ENCODE data around the gene LGMN.
A peak's percentile ranks its signal among the peaks of the same experiment; 100 is the strongest.

The LGMN gene

DNA sequence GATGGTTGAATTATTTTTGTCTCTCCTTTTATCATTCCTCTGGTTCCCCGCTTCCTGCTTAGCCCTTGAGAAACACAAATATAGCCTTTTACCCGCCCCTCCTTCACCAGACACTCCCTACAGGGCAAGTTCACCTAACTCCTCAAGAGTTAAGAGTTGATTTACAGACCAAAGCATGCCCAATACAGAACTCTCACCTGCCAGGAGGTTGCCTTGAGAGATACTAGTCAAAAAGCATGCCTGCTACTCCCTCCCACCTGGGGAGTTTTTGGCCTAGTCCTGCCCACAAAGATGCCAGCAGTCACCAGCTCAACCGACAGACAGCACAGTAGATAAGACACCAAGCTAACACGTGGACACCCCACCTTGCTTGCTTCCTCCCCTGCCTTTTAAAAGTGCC lies 11.2 kb downstream of the LGMN start:
- no peaks in the 10 kb centered on the region for H3K27me3 ChIP-seq (ENCODE audit: control insufficient read depth in 1 of 2, insufficient read depth in 2 of 2, low read length in 2 of 2)
- H3K27ac ChIP-seq (ENCODE audit: low read depth, low read length): no peak overlapping the region
- no peaks in the 10 kb centered on the region for H3K9me3 ChIP-seq (ENCODE audit: low read length)
- H3K4me1 ChIP-seq (ENCODE audit: insufficient read depth, low read length): peaks cover 8% of the 10 kb centered on the region
- no peak overlapping the region for H3K4me3 ChIP-seq (ENCODE audit: low read depth in 1 of 2, low read length in 2 of 2)
- no peak overlapping the region for H3K9ac ChIP-seq (ENCODE audit: low read length)
- H3K36me3 ChIP-seq (ENCODE audit: insufficient read depth, low read length): peaks cover 13% of the 10 kb centered on the region

DNA sequence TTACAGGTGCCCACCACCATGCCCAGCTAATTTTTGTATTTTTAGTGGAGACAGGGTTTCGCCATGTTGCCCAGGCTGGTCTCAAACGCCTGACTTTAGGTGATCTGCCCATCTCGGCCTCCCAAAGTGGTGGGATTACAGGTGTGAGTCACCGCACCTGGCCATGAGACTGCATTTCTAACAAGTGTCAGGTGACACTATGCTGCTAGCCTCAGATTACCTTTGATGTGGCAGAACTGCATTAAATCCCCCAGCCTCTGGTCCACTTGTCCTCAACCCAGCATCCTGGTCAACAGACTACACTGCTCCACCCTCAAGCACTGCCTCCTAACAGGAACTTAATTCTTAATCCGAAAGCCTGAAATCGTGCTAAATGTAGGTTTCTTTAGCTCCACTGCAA lies 13.1 kb downstream of the LGMN start:
- no peak overlapping the region for H3K27ac ChIP-seq (ENCODE audit: low read depth, low read length)
- H3K4me1 ChIP-seq (ENCODE audit: insufficient read depth, low read length): peaks cover 8% of the 10 kb centered on the region
- no peak overlapping the region for H3K4me3 ChIP-seq (ENCODE audit: low read depth in 1 of 2, low read length in 2 of 2)
- H3K9me3 ChIP-seq (ENCODE audit: low read length): no peaks in the 10 kb centered on the region
- H3K9ac ChIP-seq (ENCODE audit: low read length): no peak overlapping the region
- no peaks in the 10 kb centered on the region for H3K27me3 ChIP-seq (ENCODE audit: control insufficient read depth in 1 of 2, insufficient read depth in 2 of 2, low read length in 2 of 2)
- peaks cover 25% of the 10 kb centered on the region for H3K36me3 ChIP-seq (ENCODE audit: insufficient read depth, low read length)

DNA sequence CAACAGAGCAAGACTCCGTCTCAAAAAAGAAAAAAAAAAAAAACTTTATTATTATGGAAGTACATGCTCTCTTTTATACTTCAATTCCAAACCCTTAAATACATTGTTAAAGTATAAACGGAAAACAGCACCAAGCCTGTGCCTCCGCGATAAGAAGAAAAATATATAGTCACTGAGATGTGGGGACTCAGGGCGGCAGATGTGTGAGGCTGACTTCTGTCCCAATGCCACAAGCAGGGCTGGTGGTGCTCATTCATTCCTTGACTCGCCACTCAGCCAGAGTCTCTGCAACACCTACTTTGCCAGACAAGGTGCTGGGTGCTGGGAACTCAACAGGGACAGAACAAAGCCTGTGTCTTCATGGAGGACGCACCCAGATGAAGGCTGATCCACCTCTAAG lies 13.8 kb downstream of the LGMN start:
- H3K4me1 ChIP-seq (ENCODE audit: insufficient read depth, low read length): peaks cover 8% of the 10 kb centered on the region
- peaks cover 32% of the 10 kb centered on the region for H3K36me3 ChIP-seq (ENCODE audit: insufficient read depth, low read length)
- no peak overlapping the region for H3K4me3 ChIP-seq (ENCODE audit: low read depth in 1 of 2, low read length in 2 of 2)
- no peaks in the 10 kb centered on the region for H3K9me3 ChIP-seq (ENCODE audit: low read length)
- H3K27me3 ChIP-seq (ENCODE audit: control insufficient read depth in 1 of 2, insufficient read depth in 2 of 2, low read length in 2 of 2): no peaks in the 10 kb centered on the region
- H3K27ac ChIP-seq (ENCODE audit: low read depth, low read length): no peak overlapping the region
- no peak overlapping the region for H3K9ac ChIP-seq (ENCODE audit: low read length)

- Histone ChIP-seq H3K4me1 (ENCODE audit: insufficient read depth, low read length) (peaks cover 11% of the 10 kb centered on the region), H3K4me3 (ENCODE audit: low read depth in 1 of 2, low read length in 2 of 2) (no peak overlapping the region), H3K36me3 (ENCODE audit: insufficient read depth, low read length) (peaks cover 35% of the 10 kb centered on the region), H3K9ac (ENCODE audit: low read length) (no peak overlapping the region), H3K9me3 (ENCODE audit: low read length) (no peaks in the 10 kb centered on the region), H3K27ac (ENCODE audit: low read depth, low read length) (no peak overlapping the region), H3K27me3 (ENCODE audit: control insufficient read depth in 1 of 2, insufficient read depth in 2 of 2, low read length in 2 of 2) (no peaks in the 10 kb centered on the region)
These were observed 15.4 kb downstream of the LGMN start for GRCh38 chr14:92733007-92733406.

DNA sequence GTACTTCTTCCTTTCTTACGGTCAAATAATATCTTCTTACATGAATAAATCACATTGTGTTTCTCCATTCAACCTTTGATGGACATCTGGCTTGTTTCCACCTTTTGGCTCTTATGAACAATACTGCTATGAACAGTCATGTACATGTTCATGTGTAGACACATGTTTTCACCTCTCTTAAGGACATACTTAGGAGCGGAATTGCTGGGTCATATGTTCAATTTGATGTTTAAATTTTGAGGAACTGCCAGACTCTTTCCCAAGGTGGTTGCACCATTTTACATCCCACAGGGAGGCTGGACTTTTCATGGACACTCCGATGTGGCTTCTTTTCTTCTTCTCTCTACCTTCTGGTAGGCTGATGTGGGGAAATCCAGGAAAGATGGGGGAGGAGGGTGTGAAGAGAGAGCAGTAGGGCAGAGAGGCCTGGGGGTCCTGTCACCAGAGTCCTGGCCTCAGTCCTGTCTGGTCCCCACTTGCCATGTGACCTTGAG lies 16.8 kb downstream of the LGMN start:
- Histone ChIP-seq H3K4me3 (ENCODE audit: low read depth in 1 of 2, low read length in 2 of 2) (no peak overlapping the region), H3K9me3 (ENCODE audit: low read length) (no peaks in the 10 kb centered on the region), H3K9ac (ENCODE audit: low read length) (no peak overlapping the region), H3K4me1 (ENCODE audit: insufficient read depth, low read length) (peaks cover 6% of the 10 kb centered on the region), H3K27me3 (ENCODE audit: control insufficient read depth in 1 of 2, insufficient read depth in 2 of 2, low read length in 2 of 2) (no peaks in the 10 kb centered on the region), H3K36me3 (ENCODE audit: insufficient read depth, low read length) (peaks cover 35% of the 10 kb centered on the region), H3K27ac (ENCODE audit: low read depth, low read length) (no peak overlapping the region)

- Histone ChIP-seq H3K9me3 (ENCODE audit: low read length) (no peaks in the 10 kb centered on the region), H3K9ac (ENCODE audit: low read length) (no peak overlapping the region), H3K27ac (ENCODE audit: low read depth, low read length) (no peak overlapping the region), H3K27me3 (ENCODE audit: control insufficient read depth in 1 of 2, insufficient read depth in 2 of 2, low read length in 2 of 2) (no peaks in the 10 kb centered on the region), H3K4me1 (ENCODE audit: insufficient read depth, low read length) (peaks cover 18% of the 10 kb centered on the region), H3K36me3 (ENCODE audit: insufficient read depth, low read length) (peaks cover 32% of the 10 kb centered on the region), H3K4me3 (ENCODE audit: low read depth in 1 of 2, low read length in 2 of 2) (no peak overlapping the region)
These were observed 18.6 kb downstream of the LGMN start for GRCh38 chr14:92729634-92730358.

GRCh38 chr14:92728759-92729364 lies 19.6 kb downstream of the LGMN start:
- Histone ChIP-seq H3K27me3 (ENCODE audit: control insufficient read depth in 1 of 2, insufficient read depth in 2 of 2, low read length in 2 of 2) (no peaks in the 10 kb centered on the region), H3K4me1 (ENCODE audit: insufficient read depth, low read length) (peaks cover 26% of the 10 kb centered on the region), H3K9ac (ENCODE audit: low read length) (no peak overlapping the region), H3K9me3 (ENCODE audit: low read length) (no peaks in the 10 kb centered on the region), H3K4me3 (ENCODE audit: low read depth in 1 of 2, low read length in 2 of 2) (no peak overlapping the region), H3K36me3 (ENCODE audit: insufficient read depth, low read length) (peaks cover 30% of the 10 kb centered on the region), H3K27ac (ENCODE audit: low read depth, low read length) (no peak overlapping the region)

DNA sequence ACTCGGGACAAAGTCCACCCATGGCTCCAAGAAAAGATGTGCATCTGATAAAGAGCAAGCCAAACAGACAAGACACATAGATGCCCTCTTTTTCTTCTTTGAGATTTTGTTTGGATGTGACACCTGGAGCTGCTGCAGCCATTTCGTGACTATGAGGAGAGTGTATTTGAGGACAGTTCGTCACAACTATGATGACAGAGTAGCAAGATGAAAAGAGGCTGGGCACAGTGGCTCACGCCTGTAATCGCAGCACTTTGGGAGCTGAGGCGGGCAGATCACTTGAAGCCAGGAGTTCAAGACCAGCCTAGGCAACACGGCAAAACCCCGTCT lies 21.5 kb downstream of the LGMN start:
- H3K4me3 ChIP-seq (ENCODE audit: low read depth in 1 of 2, low read length in 2 of 2): no peak overlapping the region
- no peaks in the 10 kb centered on the region for H3K27me3 ChIP-seq (ENCODE audit: control insufficient read depth in 1 of 2, insufficient read depth in 2 of 2, low read length in 2 of 2)
- H3K4me1 ChIP-seq (ENCODE audit: insufficient read depth, low read length): peaks cover 26% of the 10 kb centered on the region
- no peak overlapping the region for H3K9ac ChIP-seq (ENCODE audit: low read length)
- peaks cover 22% of the 10 kb centered on the region for H3K36me3 ChIP-seq (ENCODE audit: insufficient read depth, low read length)
- no peak overlapping the region for H3K27ac ChIP-seq (ENCODE audit: low read depth, low read length)
- H3K9me3 ChIP-seq (ENCODE audit: low read length): no peaks in the 10 kb centered on the region

DNA sequence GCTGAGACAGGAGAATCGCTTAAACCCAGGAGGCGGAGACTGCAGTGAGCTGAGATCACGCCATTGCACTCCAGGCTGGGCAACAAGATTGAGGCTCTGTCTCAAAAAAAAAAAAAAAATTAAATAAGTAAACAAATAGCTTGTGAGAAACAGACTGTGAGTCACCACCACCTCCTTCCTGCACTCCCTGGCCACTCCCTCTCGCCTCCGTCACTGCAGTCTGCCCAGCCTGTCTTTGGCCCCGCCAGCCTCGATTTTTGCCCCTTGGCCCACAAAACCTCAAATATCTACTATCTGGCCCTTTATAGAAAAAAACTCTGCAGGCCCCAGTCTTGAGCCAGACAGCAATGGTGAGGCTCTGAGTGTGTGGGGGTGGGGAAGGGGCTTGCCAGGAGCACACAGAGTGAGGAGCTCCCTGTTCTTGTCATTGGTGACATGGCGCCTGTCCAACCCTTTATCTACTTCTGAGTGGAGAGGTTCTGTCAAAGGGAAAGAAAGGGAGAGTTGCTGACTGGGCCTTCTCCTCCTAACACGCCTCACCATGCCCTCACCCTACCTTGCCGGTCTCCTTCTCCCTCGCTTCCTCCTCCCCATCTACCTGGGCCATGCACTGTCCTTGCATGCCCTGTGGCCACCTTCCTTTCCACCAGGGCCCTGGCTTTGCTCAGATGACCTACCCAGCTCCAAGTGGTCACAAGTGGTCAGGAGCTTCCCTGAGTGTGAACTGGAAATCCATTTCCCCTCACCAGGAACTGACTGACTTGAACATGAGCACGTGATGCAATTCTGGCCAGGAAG lies 22.1 kb downstream of the LGMN start:
- Histone ChIP-seq H3K9ac (ENCODE audit: low read length) (no peak overlapping the region), H3K9me3 (ENCODE audit: low read length) (no peaks in the 10 kb centered on the region), H3K27ac (ENCODE audit: low read depth, low read length) (no peak overlapping the region), H3K27me3 (ENCODE audit: control insufficient read depth in 1 of 2, insufficient read depth in 2 of 2, low read length in 2 of 2) (no peaks in the 10 kb centered on the region), H3K4me3 (ENCODE audit: low read depth in 1 of 2, low read length in 2 of 2) (no peak overlapping the region), H3K36me3 (ENCODE audit: insufficient read depth, low read length) (peaks cover 16% of the 10 kb centered on the region), H3K4me1 (ENCODE audit: insufficient read depth, low read length) (peaks cover 26% of the 10 kb centered on the region)

GRCh38 chr14:92724516-92725340 lies 23.7 kb downstream of the LGMN start:
- peak overlapping the region; percentile 47 for H3K27ac ChIP-seq (ENCODE audit: low read depth, low read length)
- no peak overlapping the region for H3K4me3 ChIP-seq (ENCODE audit: low read depth in 1 of 2, low read length in 2 of 2)
- H3K9me3 ChIP-seq (ENCODE audit: low read length): no peaks in the 10 kb centered on the region
- peaks cover 4% of the 10 kb centered on the region for H3K36me3 ChIP-seq (ENCODE audit: insufficient read depth, low read length)
- peaks cover 42% of the 10 kb centered on the region for H3K4me1 ChIP-seq (ENCODE audit: insufficient read depth, low read length)
- H3K9ac ChIP-seq (ENCODE audit: low read length): no peak overlapping the region
- no peaks in the 10 kb centered on the region for H3K27me3 ChIP-seq (ENCODE audit: control insufficient read depth in 1 of 2, insufficient read depth in 2 of 2, low read length in 2 of 2)

GRCh38 chr14:92719890-92720323 lies 28.5 kb downstream of the LGMN start:
- H3K27ac ChIP-seq (ENCODE audit: low read depth, low read length): peak overlapping the region; percentile 77

More at GRCh38 chr14:92719890-92720323, 28.5 kb downstream of the LGMN start:
- Histone ChIP-seq H3K4me3 (ENCODE audit: low read depth in 1 of 2, low read length in 2 of 2) (no peak overlapping the region), H3K4me1 (ENCODE audit: insufficient read depth, low read length) (peaks cover 44% of the 10 kb centered on the region), H3K27me3 (ENCODE audit: control insufficient read depth in 1 of 2, insufficient read depth in 2 of 2, low read length in 2 of 2) (no peaks in the 10 kb centered on the region), H3K36me3 (ENCODE audit: insufficient read depth, low read length) (no peaks in the 10 kb centered on the region), H3K9ac (ENCODE audit: low read length) (no peak overlapping the region), H3K9me3 (ENCODE audit: low read length) (no peaks in the 10 kb centered on the region)
